LoVo (cell line): ENCODE measurements around the gene SYTL5.

ENCODE experiments used
- DNase-seq: peaks from one replicate; pipeline ENCODE4 v3.0.0-alpha.2; 2016; ENCODE audit warnings: low spot score

SYTL5 gene

GRCh38 chrX:38089173-38089982 lies 83.0 kb downstream of the SYTL5 start:
- DNase-seq = no peak

DNA sequence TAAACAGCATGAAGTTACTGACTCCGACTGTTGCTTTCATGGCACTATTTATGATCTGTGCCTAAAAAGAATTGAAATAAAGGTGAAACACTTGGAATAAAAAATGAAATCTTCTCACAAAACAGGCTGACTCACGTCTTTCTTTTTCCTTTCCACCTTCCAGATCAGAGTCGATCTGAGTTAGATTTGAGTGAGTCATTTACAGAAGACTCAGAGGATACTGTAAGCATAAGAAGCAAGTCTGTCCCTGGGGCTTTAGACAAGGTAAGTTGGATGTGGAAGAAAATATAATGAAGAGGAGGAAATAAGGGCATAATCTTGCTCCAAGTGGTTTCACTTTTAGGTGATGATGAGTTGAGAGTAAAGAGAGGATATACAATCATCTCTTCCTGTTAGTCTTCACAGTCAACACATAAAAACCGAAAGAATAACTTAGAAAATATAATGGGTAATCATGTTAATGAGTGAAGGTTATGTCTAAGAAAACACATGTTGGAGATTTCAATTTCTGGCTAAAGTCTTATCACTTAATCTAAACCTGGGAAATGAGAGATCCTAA lies 89.7 kb downstream of the SYTL5 start:
- peak; percentile 34 for DNase-seq

- DNase-seq = no peak
Measured at GRCh38 chrX:38099688-38100087, 93.3 kb downstream of the SYTL5 start.

DNA sequence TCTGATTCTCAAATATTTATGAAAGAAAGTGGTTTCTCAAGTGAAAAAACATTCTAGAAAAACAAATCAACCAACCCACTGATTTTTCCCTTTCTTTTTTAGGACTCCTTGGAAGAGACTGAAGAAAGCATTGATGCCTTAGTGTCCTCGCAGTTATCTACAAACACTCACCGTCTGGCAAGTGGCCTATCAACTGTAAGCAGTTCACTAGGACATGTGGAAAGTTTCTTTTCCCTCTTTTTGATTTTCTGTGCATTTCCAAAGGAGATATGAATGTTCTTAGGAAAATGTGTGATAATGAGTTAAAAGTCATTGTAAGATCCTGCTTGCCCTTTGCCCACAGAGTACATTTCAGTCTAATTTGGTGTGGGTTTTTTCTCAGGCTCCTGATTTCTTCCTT lies 95.9 kb downstream of the SYTL5 start:
- no peak for DNase-seq

- no peak for DNase-seq
Measured at GRCh38 chrX:38102875-38103274, 96.5 kb downstream of the SYTL5 start.

DNA sequence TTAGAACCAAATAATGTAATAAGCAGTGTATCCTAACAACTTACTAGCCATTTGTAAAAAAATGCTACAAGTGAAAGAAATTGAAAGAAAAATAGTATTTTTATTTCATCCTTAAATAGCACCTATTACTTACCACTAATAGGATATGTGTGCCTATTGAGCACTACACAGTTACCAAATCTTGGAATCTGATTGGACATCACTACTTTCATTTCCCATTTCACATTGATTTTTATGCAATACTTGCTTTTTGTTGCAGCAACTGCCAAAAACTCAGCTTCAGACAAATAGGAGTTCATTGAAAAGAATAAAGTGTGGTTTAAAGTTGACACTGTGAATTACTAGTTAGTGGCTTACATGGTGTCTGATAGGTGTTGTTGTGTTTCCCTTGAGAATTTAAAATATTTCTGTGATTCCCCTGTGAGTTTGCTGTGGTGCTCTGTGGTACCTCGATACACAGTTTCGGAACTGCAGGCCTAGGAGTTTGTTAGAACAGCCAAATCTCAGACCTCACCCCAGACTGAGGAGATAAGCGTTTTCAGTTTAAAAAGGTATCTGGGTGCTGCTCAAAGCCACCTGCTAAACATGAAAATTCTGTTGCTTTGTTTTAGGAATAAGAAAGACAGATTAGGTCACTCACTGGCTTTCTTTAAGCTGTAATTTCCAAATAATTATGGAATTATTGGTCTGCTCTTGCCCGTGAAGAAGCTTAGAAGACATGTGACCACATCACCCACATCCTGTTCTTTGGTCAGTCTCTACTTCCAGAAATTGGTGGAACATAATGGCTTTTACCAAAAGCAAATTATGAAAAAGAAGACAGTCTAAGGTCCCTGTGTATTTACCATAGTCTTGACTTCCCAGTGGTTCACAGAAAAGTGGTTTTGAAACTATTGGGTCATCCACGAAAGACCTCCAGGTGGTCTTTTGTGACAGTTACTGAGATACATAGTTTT lies 97.8 kb downstream of the SYTL5 start:
- no peak for DNase-seq

DNA sequence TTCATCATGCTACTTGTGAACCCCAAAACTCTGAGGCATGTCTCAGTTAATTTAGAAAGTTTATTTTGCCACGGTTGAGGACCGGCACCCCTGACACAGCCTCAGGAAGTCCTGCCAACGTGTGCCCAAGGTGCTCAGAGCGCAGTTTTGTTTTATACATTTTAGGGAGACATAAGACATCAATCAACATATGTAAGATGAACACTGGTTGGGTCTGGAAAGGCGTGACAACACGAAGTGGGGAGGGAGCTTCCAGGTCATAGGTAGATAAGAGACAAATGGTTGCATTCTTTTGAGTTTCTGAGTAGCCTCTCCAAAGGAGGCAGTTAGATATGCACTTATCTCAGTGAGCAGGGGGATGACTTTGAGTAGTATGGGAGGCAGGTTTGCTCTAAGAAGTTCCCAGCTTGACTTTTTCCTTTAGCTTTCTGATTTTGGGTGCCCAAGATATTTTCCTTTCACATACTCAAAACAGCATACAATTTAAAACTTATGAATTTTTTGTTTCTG lies 98.9 kb downstream of the SYTL5 start:
- no peak for DNase-seq

DNA sequence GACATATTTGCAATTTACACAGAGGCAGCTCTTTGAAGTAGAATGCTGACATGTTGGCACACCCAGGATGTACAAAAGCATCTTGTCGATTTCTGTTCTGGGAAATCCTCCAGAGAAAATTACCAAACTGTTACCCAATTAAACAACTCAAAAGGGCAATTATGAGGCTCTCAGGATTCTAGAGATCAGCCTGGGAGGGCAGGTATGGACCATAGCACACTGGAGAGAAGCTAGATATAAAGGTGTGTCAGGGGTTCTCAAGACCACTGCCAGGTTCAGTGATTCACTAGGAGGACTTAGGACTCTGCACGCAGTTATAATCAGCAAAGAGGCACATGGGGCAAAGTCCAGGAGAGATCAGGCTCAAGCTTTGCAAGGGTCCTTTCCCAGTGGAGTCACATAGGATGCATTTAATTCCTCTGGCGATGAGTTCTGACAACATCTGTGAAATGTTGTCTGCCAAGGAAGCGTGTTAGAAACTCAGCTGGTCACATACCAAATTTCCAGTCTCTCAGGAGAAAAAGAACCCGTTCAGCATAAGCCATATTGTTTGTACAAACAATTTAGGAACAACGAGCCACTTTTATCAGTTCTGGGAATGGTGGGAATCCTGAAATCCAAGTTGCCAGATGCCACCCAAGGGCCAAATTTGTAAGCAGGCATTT lies 100.8 kb downstream of the SYTL5 start:
- DNase-seq = peak; percentile 30

- DNase-seq = no peak
Measured at GRCh38 chrX:38108364-38108763, 102.0 kb downstream of the SYTL5 start.

- no peak for DNase-seq
Measured at GRCh38 chrX:38109042-38109898, 102.9 kb downstream of the SYTL5 start.

- no peak for DNase-seq
Measured at GRCh38 chrX:38110231-38110630, 103.9 kb downstream of the SYTL5 start.

GRCh38 chrX:38111196-38111595 lies 104.8 kb downstream of the SYTL5 start:
- no peak for DNase-seq

DNA sequence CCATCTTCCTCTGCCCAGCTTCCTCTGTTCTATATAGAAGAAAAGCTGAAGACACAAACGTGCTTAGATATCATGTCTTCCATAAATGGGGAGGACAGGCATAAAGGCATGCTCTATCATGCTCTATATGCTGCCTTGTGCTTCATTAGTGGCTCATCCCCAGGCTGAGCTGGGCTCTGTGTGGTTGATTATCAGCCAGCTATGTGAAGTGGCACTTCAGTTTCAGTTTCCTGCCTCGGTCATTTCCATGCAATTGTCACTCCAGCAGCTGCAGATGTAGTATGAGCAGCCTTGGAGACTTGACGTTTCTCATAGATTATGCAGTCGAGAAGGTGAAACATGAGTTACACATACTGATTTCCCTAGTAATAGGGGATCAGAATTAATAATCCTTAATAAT lies 106.2 kb downstream of the SYTL5 start:
- no peak for DNase-seq

- no peak for DNase-seq
Measured at GRCh38 chrX:38116706-38117105, 110.4 kb downstream of the SYTL5 start.

GRCh38 chrX:38117485-38117884 lies 111.1 kb downstream of the SYTL5 start:
- no peak for DNase-seq

DNA sequence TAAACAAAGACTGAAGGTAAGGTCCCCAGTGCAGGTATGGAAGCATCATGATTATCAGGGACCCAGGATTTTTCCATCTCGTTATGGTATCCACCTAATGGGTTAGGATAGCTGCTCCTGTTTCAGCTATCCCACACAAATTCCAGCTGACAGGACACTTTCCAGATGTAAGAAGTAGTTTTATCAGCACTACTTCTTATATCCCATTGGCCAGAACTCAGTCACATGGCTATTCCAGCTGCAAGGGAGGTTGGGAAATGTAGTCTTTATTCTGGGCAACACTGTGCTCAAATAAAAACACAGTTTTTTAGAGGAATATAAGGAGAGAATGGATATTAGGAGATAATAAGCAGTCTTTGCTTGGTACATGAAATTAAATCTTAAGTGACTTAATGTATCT lies 117.6 kb downstream of the SYTL5 start:
- no peak for DNase-seq

DNA sequence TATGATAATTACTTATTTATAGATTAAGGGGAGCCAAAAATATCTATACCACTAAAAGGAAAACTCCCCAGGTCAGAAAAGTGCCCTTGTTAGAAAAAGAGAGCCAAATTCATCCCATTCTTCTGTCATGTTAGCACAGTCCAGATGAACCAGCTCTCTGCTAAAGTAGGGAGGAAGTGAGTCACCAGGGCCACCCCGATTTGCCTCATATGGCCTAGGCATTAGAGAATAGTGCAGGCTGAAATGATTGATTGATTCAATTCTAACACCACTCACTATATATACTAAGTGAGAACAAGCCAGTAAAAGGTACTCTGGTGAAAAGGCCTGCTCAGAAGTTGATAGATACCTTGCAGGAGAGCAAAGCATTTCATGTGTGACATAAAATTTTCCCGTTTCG lies 119.8 kb downstream of the SYTL5 start:
- no peak for DNase-seq

DNA sequence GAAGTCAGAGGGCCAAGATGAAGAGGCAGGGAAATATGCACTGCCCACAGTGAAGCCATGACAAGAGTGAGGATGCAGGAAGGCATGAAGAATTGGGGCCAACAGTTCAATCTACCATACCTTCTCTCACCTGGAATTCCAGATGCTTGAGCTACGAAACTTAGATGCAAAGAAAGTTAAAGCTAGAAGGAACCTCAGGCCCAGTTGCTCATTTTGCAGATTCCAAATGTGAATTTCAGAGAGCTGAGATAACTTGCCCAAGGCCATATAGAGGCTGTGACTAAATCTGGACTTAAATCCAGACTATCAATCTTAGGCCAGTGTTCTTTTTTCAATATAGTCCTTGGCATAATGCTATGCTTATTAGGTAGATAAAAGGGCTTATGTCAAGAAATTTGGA lies 121.6 kb downstream of the SYTL5 start:
- DNase-seq = no peak

DNA sequence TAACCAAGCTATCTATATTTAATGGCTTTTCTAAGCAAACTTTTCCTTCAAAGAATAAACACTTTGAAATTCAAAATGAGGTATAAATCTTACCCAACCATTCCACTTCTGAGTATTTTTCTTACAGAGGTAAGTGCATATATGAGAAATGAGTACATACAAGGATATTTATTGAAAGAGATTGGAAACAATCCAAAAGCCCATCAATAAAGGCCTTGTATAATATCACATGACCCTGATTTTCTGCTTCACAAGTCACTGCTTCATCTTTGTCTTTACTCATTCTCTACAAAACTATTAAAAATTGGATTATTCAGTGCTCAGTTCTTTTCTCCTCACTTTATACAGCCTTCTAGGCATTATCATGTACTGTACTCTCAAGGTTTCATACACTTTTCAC lies 123.0 kb downstream of the SYTL5 start:
- DNase-seq = no peak

DNA sequence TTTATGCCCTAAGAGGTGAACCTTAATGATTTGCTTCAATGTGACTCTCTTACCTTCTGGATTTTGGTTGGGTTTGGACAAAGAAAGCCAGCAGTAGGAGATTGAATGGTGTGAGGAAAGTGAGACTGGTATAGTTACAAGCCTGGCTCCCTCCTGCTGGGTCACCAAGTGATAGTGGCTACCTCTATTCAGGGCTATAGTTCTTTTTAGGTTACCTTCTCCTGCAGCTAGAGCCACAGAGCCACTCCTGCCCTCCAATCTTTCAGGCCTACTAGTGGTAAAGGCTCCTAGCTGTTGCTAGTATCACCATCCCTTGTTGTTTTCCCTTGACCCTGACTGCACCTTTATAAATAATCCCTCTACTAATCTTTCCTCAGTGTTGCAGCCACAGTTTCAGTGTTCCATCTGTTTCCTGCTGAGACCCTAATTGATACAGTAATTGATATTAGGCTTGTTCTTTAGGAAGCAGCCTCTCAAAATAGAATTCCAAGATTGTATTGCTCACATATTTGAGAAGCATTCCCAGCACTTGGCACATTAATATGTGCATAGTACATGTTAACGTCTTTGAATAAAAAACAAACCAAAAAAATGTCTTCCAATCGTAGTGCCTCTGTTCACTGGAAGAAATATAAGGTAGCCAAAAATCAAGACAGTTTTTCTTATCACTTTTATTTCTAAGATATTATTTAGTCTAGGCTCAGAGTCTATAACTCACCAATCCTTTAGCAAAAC lies 132.0 kb downstream of the SYTL5 start:
- no peak for DNase-seq
